ENCODE data around the gene KAZN. TPM values are rescaled to one million over a fixed set of nuclear protein-coding genes. Genes with fewer than 3 reads are reported as not detected.

KAZN gene
- total RNA-seq, 1 donor from 2014 or later, result 1.1 TPM

DNA sequence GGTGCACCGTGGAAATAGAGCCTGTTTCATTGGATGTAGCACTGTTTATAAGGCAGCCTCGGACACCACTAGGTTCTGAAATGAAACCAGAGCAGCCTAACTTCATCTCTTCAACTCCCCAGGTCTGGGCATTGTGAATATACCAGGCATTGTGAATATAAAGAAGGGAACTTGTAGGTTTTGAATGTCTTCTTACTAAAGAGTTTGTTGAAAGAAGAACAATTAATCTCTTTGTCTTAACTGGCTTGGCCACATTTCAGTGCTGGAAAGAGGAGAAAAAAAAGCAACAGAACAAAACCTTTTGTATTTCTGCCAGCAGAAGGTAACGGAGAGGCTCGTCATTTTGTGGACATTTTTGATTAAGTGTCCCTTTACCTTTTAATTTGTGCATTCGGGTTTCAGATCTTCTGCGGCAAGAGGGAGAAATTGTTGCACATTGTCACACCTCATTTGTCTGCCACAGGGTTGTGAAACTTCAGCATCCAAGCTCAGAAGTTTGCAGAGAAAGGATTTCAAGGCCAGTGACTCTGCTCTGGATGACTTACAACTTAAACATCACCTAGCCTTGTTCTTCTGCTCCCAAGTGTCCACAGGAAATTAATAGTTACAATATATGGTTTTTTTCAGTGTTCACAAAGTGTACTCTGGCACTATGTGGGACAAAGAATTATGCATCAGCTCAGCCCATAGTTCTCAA lies 158.3 kb downstream of the KAZN start:
- Mint-ChIP-seq H3K36me3 (ENCODE audit: low read depth) (no peaks in the 10 kb centered on the region), H3K4me1 (no peaks in the 10 kb centered on the region), H3K4me3 (no peak overlapping the region), H3K27ac (no peak overlapping the region), H3K27me3 (no peaks in the 10 kb centered on the region), H3K9me3 (no peaks in the 10 kb centered on the region)
- no peak for DNase-seq
- intact Hi-C loops (cut with micrococcal nuclease), result no loop called here

DNA sequence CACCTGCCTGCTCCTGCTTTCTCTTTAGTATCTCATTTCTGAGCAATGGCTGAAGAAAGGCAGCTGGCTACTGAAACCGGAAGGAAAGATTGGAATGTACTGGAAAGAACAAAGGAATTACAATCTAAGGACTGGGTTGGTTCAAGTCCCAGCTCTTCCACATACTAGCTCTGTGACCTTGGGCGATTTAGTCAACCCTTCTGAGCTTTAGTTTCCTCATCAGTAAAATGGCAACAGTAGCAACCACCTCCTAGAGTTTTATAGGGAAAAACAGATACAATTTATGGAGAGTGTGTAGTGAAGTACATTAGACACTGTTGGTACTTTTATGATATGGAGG lies 158.8 kb downstream of the KAZN start:
- no peaks in the 10 kb centered on the region for H3K36me3 Mint-ChIP-seq (ENCODE audit: low read depth)
- H3K4me3 Mint-ChIP-seq, result no peak overlapping the region
- DNase-seq, result no peak
- no peaks in the 10 kb centered on the region for H3K9me3 Mint-ChIP-seq
- intact Hi-C loops (cut with micrococcal nuclease), result no loop called here
- no peaks in the 10 kb centered on the region for H3K4me1 Mint-ChIP-seq
- H3K27ac Mint-ChIP-seq, result no peak overlapping the region
- H3K27me3 Mint-ChIP-seq, result no peaks in the 10 kb centered on the region

DNA sequence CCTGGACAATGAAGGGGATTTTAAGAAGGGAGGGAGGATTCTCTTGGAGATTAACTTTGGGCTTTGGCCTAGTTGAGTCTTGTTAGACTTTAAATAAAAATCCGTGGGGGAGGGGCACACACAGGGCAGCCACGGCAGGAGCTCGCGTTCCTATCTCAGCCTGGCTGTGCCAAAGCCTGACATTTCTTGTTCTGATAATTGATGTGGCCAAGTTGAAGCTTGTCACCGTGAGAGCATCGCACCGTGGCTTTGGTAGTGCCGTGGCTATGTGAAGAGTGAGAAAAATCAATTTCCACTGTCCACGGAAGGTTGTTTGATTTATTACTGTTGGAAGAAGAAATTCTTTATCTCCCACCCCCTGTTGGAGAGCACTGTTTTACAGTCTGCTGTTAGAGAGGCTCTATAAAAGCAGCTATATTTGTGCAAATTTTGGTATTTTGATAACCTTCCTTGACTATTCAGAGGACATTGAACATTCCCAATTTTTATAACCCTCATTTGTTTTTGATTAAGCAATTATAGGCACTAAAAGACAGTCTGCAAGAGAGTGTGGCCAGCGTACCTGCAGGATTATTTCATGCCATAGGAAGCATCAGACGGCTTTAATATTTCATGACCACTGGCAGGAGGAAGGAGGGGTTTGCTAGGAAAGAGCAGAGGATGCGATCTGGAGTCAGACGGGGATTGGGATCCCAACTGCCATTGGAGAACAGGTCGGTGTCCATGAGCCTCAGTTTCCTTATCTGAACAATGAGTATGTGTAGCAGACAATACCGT lies 160.7 kb downstream of the KAZN start:
- no peaks in the 10 kb centered on the region for H3K9me3 Mint-ChIP-seq
- intact Hi-C loops (cut with micrococcal nuclease), result no loop called here
- H3K27ac Mint-ChIP-seq, result no peak overlapping the region
- no peak for DNase-seq
- no peaks in the 10 kb centered on the region for H3K4me1 Mint-ChIP-seq
- H3K27me3 Mint-ChIP-seq, result no peaks in the 10 kb centered on the region
- H3K36me3 Mint-ChIP-seq (ENCODE audit: low read depth), result no peaks in the 10 kb centered on the region
- no peak overlapping the region for H3K4me3 Mint-ChIP-seq

- Mint-ChIP-seq H3K4me3 (no peak overlapping the region), H3K4me1 (no peaks in the 10 kb centered on the region), H3K36me3 (ENCODE audit: low read depth) (no peaks in the 10 kb centered on the region), H3K27me3 (no peaks in the 10 kb centered on the region), H3K27ac (no peak overlapping the region), H3K9me3 (no peaks in the 10 kb centered on the region)
- no peak for DNase-seq
- intact Hi-C loops (cut with micrococcal nuclease), result no loop called here
Observed at GRCh38 chr1:14759843-14760242, 161.4 kb downstream of the KAZN start.

- no peak overlapping the region for H3K27ac Mint-ChIP-seq
- no peaks in the 10 kb centered on the region for H3K9me3 Mint-ChIP-seq
- no peak for DNase-seq
- H3K36me3 Mint-ChIP-seq (ENCODE audit: low read depth), result no peaks in the 10 kb centered on the region
- intact Hi-C loops (cut with micrococcal nuclease), result no loop called here
- H3K27me3 Mint-ChIP-seq, result no peaks in the 10 kb centered on the region
- no peak overlapping the region for H3K4me3 Mint-ChIP-seq
- H3K4me1 Mint-ChIP-seq, result no peaks in the 10 kb centered on the region
Observed at GRCh38 chr1:14760780-14761179, 162.3 kb downstream of the KAZN start.

DNA sequence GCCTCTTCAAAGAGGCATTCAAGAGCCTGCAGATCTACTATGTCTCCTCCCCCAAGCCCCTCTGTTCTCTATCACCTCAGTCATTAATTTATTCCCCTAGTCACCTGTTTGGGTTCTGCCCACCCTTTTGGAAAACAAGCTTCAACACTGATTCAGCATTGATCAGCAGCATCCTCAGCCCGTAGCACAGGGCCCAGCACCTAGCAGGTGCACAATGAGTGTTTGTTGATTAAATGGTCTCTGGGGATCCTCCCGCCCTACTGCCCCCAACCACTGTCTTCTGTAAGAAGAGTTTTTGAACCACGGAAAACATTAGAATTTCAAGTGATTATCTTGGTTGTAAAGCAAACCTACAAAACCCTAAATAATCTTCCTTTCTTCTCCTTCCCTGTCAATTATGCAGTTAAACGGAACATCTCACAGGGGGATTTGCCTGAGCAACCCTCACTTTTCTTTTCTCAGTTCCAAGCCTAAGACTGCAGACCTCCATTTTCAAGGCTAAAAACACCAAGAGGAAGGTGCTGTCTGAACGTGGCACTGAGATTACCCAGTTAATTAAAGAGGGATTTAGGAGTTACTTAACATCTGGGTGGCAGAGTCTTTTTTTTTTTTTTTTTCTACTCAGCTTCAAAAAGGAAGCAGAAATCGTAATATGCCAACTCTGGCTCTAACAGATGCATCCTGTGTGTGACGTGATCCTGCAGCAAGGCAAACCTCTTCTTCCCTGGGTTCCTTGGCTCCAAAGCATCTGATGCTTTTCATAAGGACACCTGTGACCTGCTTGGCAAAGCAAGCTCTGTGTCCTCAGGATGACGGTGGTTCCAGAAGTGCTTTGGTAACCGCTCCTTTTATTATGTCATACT lies 163.0 kb downstream of the KAZN start:
- no peaks in the 10 kb centered on the region for H3K36me3 Mint-ChIP-seq (ENCODE audit: low read depth)
- no peak overlapping the region for H3K4me3 Mint-ChIP-seq
- no peaks in the 10 kb centered on the region for H3K4me1 Mint-ChIP-seq
- H3K27ac Mint-ChIP-seq, result no peak overlapping the region
- no peak for DNase-seq
- H3K9me3 Mint-ChIP-seq, result no peaks in the 10 kb centered on the region
- intact Hi-C loops (cut with micrococcal nuclease), result no loop called here
- H3K27me3 Mint-ChIP-seq, result no peaks in the 10 kb centered on the region

DNA sequence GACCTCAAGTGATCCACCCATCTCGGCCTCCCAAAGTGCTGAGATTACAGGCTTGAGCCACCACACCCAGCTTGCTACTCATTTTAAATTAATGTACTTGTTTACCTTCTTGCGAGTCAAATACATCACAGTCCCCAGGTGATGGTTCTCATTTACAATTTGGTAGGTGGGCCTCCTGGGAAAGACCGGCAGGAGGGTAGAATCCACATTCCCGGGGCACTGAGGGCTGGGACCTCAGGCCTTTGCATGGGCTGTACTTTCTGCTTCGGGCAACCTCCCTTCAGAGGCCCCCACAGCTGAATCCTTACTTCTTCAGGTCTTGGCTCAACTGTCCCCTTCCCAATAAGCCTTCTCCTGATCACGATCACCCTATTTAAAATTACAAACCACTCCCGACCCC lies 165.5 kb downstream of the KAZN start:
- Mint-ChIP-seq H3K4me3 (no peak overlapping the region), H3K27me3 (no peaks in the 10 kb centered on the region), H3K4me1 (no peaks in the 10 kb centered on the region), H3K36me3 (ENCODE audit: low read depth) (no peaks in the 10 kb centered on the region), H3K27ac (no peak overlapping the region), H3K9me3 (no peaks in the 10 kb centered on the region)
- intact Hi-C loops (cut with micrococcal nuclease), result no loop called here
- no peak for DNase-seq

DNA sequence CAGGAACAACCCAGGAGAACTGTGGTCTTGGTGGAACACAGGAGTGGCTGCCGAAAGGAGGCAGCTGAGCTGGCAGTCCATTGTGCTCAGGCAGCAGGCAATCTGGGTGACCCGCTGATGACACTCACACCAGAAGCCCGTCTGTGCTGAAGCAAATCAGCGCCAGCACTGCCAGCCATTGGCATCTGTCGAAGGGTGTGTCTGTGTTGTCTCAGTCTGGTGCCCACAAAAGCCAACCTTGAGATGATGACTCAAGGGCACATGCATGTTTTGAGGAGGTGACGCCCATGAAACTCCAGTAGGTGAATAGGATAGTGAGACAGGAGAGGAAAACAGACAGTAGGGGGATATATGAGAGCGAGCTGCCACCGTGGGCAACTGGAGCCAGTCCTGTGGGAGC lies 167.3 kb downstream of the KAZN start:
- H3K27me3 Mint-ChIP-seq, result no peaks in the 10 kb centered on the region
- intact Hi-C loops (cut with micrococcal nuclease), result no loop called here
- H3K9me3 Mint-ChIP-seq, result no peaks in the 10 kb centered on the region
- no peaks in the 10 kb centered on the region for H3K36me3 Mint-ChIP-seq (ENCODE audit: low read depth)
- H3K4me3 Mint-ChIP-seq, result no peak overlapping the region
- DNase-seq, result no peak
- no peak overlapping the region for H3K27ac Mint-ChIP-seq
- H3K4me1 Mint-ChIP-seq, result no peaks in the 10 kb centered on the region

DNA sequence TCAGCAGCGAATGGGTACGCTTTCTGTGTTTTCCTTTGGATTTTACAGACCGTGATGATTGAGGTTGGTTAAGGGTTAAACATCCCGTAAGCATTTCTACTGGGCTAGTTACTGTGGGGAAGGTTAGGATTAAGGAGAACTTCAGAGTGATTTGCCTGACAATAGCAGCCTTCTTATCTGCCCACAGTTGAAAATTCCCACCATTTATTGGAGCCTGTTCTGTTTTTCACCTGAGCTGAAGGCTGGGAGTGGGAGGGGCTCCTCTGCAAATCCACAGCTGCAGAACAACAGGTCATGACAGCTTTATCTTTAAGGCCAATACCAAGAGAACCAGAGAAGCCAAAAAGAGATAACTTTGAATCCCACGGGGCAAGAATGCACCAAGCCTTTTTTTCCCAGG lies 168.6 kb downstream of the KAZN start:
- H3K27me3 Mint-ChIP-seq, result no peaks in the 10 kb centered on the region
- DNase-seq, result no peak
- H3K9me3 Mint-ChIP-seq, result no peaks in the 10 kb centered on the region
- no peaks in the 10 kb centered on the region for H3K4me1 Mint-ChIP-seq
- intact Hi-C loops (cut with micrococcal nuclease), result no loop called here
- no peaks in the 10 kb centered on the region for H3K36me3 Mint-ChIP-seq (ENCODE audit: low read depth)
- H3K27ac Mint-ChIP-seq, result no peak overlapping the region
- H3K4me3 Mint-ChIP-seq, result no peak overlapping the region

DNA sequence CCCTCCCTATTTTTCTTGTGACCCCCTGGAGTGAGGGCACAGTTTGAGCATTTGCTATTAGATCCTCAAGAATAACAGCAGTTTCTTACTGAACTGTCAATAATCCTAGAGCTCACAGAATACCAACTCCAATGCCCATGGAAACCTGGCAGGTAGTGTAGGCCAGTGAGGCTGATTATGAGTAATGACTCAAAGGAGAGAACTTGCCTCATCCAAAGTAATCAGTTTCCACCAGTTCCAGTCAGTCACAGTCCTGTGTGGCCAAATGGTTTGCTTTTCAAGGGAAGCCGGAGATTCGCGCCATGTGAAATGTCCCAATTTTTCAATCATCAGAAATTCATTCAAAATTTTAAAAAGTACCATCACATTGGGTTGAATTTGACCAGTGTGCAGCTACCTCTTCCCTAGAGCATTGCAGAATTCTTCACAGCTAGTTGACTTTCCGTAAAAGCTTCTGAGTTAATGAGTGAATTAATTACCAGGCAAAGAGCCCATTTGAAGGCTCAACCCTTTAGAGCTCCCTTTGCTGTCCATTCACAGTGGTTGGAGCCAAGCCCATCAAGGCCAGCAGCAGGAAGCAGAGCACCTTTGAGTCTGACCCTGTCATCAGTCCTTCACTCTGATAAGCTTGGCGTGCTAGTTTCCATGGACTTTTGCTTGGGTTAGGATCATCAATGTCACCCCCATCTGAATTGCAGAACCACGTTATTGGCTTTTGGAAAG lies 170.3 kb downstream of the KAZN start:
- no peaks in the 10 kb centered on the region for H3K36me3 Mint-ChIP-seq (ENCODE audit: low read depth)
- H3K9me3 Mint-ChIP-seq, result no peaks in the 10 kb centered on the region
- DNase-seq, result no peak

GRCh38 chr1:14769486-14770274 lies 171.2 kb downstream of the KAZN start:
- H3K4me3 Mint-ChIP-seq, result no peak overlapping the region
- intact Hi-C loops (cut with micrococcal nuclease), result no loop called here
- no peaks in the 10 kb centered on the region for H3K4me1 Mint-ChIP-seq
- no peak overlapping the region for H3K27ac Mint-ChIP-seq
- no peaks in the 10 kb centered on the region for H3K36me3 Mint-ChIP-seq (ENCODE audit: low read depth)
- no peaks in the 10 kb centered on the region for H3K9me3 Mint-ChIP-seq
- no peak for DNase-seq
- H3K27me3 Mint-ChIP-seq, result no peaks in the 10 kb centered on the region

More for the DNA sequence above, 170.3 kb downstream of the KAZN start:
- Mint-ChIP-seq H3K4me3 (no peak overlapping the region), H3K27me3 (no peaks in the 10 kb centered on the region), H3K4me1 (no peaks in the 10 kb centered on the region), H3K27ac (no peak overlapping the region)
- intact Hi-C loops (cut with micrococcal nuclease), result no loop called here

DNA sequence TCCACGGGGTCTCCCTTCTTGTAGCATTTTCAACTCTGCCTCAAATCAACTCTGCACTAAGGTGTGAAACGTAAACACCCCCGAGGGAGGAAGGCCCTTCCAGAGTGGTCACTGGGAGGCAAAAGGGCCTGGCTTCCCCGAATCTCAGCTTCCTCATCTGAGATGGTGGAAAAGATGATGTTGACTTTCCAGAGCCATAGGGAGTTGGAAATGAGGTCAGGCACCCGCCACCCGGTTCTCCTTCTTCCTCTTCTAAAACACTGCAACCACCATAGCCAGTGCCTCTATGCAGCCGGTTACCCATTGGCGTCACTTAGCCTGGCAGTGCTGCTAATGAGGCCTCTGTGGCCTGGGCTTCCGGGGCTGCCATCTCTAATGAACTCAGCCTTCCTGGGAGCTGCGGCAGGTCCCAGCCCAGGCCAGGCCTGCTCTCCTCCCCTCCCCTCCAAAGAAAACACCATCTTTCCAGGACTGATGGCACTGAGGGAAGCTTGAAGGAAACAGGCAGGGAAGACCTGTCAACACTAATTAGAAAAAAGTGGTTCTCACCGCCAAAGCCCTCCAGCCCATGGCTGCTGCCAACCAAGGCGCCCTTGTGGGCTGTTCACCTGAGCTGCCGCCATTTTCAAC lies 175.0 kb downstream of the KAZN start:
- no peak overlapping the region for H3K27ac Mint-ChIP-seq
- no peak for DNase-seq
- intact Hi-C loops (cut with micrococcal nuclease), result no loop called here
- no peaks in the 10 kb centered on the region for H3K27me3 Mint-ChIP-seq
- no peaks in the 10 kb centered on the region for H3K36me3 Mint-ChIP-seq (ENCODE audit: low read depth)
- peaks cover 5% of the 10 kb centered on the region for H3K4me1 Mint-ChIP-seq
- no peaks in the 10 kb centered on the region for H3K9me3 Mint-ChIP-seq
- no peak overlapping the region for H3K4me3 Mint-ChIP-seq

- Mint-ChIP-seq H3K4me1 (peaks cover 5% of the 10 kb centered on the region), H3K36me3 (ENCODE audit: low read depth) (no peaks in the 10 kb centered on the region), H3K27me3 (no peaks in the 10 kb centered on the region), H3K9me3 (no peaks in the 10 kb centered on the region), H3K4me3 (no peak overlapping the region), H3K27ac (no peak overlapping the region)
- intact Hi-C loops (cut with micrococcal nuclease), result no loop called here
- no peak for DNase-seq
Observed at GRCh38 chr1:14774225-14774624, 175.7 kb downstream of the KAZN start.

All from activated CD4-positive, alpha-beta T cell treated with anti-CD3 and anti-CD28 coated beads, Interleukin-2, amount 10 ng/mL, durations not matched to agents 24 days and 14 days (primary cell).